Fibroblast of skin of abdomen (primary cell): ENCODE data around the gene CBX2.
"Not testable (repeated sequence)": the region's sequence is repeated elsewhere in the genome, so short reads cannot be mapped to it uniquely, and the experiment has no call there.

Experiments used
- DNase-seq: peaks from one replicate; pipeline ENCODE4 v3.0.0-alpha.2; 2013

The CBX2 gene

DNA sequence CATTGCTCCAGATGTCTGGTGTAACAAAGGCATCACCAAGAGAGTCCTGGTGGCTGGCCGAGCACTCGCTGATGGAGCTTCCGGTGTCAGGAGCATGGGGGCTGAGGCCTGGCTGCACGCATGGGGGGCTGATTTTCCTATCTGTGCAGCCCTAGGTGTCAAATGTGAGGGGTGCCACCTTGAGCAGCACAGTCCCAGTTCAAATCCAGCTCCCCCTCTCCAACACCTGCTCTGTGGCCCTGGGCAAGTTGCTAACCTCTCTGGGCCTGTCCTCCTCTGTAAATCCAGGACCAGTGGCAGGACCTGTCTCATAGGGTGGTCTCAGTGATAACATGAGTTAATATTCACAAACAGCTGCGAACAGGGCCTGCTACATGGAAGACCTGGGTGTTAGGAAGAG, 34.3 kb upstream of the CBX2 start:
- DNase-seq = no peak

DNA sequence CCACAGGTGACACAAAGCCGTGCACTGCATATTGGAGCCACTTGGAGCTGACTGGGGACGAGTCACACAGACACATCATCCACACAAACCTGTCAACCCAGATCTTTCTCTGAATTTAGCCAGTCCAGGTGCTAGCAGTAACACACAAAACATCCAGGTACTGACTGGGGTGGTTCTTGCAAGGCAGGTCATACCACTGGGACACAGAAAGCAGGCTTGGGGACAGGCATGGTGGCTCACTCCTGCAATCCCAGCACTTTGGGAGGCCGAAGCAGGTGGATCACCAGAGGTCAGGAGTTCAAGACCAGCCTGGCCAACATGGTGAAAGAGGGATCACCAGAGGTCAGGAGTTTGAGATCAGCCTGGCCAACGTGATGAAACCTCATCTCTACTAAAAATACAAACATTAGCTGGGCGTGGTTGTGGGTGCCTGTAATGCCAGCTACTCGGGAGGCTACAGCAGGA, 32.3 kb upstream of the CBX2 start:
- DNase-seq = no peak

GRCh38 chr17:79746889-79747507, 30.9 kb upstream of the CBX2 start:
- DNase-seq = no peak

DNA sequence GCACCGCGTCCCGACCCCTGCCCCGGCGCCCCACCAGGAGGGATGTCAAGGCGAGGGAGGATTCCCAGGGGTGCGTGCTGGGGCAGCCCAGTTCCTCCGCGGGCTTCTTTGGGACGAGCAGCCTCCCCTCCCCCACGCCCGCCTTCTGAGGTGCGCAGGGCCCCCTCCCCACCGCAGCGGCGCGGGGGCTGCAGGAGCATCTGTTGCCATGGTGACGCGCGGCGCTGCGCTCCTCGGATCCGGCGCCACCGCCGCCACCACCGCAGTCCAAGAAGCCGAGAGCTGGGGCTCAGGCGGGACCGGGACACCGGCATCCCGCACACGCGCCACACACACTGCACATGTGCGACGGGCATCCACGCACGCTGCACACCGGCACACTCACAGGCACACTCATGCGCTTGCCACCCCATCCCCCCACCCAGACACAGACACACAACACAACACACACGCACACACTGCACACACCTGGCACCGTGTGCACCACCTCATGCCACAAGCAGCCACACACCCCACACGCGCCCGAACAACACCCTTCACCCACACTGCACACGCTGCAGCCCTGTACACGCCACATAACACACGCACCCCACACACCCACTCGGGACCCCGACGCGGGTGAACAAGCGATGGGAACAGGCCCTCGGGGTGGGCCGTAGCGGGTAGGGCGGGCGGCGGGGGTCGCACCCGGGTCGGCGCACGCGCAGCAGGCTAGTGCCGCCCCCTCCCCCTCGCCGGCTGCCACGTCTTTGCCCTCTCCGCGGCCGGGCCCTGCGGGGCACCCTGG, 30.2 kb upstream of the CBX2 start:
- no peak for DNase-seq

- no peak for DNase-seq
These were observed 29.5 kb upstream of the CBX2 start for GRCh38 chr17:79748295-79749099.

- DNase-seq = peak; percentile 71
These were observed 28.7 kb upstream of the CBX2 start for GRCh38 chr17:79749156-79749815.

- DNase-seq = no peak
These were observed 28.0 kb upstream of the CBX2 start for GRCh38 chr17:79749958-79750357.

DNA sequence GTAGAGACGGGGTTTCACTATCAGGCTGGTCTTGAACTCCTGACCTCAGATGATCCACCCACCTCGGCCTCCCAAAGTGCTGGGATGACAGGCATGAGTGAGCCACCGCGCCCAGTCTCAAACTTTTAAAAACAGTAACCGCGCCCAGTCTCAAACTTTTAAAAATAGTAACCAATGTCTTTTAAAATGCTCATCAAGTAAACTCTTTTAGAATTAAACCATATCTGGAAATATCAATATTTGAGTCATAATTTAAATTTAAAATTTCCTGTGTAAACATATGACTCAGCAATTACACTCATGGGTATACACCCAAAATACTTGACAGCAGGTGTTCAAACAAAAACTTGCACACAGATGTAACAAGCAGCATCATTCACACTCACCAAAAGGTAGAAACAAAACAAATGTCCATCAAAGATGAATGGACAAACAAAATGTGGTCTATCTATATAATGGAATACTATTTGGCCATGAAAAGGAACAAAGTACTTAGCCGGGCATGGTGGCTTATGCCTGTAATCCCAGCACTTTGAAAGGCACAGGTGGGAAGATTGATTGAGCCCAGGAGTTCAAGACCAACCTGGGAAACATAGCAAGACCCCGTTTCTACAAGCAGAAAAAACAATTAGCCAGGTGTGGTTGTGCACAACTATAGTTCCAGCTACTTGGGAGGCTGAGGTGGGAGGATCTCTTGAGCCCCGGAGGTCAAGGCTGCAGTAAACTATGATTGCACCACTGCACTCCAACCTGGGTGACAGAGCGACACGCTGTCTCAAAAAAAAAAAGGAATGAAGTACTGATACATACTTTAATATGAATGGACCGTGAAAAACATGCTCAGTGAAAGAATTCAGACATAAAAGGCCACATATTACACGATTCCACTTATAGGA, 27.1 kb upstream of the CBX2 start:
- DNase-seq = no peak

GRCh38 chr17:79752175-79752574, 25.8 kb upstream of the CBX2 start:
- DNase-seq = no peak

GRCh38 chr17:79754370-79754769, 23.6 kb upstream of the CBX2 start:
- DNase-seq = no peak

DNA sequence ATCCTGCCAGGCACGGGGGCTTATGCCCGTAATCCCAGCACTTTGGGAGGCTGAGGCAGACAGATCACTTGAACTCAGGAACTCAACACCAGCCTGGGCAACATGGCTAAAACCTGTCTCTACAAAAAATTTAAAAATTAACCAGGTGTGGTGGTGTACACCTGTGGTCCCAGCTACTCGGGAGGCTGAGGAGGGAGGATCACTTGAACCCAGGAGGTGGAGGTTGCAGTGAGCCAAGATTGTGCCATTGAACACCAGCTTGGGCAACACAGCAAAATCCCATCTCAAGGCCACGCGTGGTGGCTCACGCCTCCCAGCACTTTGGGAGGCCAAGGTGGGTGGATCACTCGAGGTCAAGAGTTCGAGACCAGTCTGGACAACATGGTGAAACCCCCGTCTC, 23.0 kb upstream of the CBX2 start:
- not testable (repeated sequence) for DNase-seq

- DNase-seq = no peak
These were observed 22.4 kb upstream of the CBX2 start for GRCh38 chr17:79755591-79755990.

DNA sequence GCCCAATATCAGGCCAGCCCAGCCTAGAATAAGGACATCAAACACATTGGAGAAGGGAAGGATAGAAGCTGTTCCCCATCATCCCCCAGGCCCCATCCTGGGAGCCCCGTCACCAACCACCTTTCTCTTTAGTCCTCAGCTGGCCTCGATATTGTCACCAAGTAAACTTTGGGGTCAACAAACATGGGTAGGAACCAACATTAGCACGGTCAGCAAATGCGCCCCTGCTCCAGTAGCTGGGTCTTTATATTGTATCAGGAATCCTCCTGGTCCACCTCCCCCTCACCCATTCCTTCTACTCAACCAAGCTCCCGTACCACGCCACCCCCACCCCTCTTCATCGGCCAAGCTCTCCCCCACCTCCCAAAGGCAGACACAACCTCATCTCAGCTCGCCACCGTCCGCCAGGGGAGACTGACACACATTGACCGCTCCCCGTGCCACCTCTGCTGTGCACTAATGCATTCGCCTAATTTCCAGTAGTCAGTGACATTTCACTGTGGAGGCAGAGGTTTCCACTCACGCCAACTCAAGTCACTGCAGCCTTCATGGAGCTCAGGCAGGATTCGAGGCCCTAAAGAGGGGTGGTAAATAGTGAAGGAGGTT, 20.7 kb upstream of the CBX2 start:
- DNase-seq = no peak

- DNase-seq = no peak
These were observed 19.7 kb upstream of the CBX2 start for GRCh38 chr17:79758271-79758670.

- DNase-seq = no peak
These were observed 17.6 kb upstream of the CBX2 start for GRCh38 chr17:79760197-79760906.

DNA sequence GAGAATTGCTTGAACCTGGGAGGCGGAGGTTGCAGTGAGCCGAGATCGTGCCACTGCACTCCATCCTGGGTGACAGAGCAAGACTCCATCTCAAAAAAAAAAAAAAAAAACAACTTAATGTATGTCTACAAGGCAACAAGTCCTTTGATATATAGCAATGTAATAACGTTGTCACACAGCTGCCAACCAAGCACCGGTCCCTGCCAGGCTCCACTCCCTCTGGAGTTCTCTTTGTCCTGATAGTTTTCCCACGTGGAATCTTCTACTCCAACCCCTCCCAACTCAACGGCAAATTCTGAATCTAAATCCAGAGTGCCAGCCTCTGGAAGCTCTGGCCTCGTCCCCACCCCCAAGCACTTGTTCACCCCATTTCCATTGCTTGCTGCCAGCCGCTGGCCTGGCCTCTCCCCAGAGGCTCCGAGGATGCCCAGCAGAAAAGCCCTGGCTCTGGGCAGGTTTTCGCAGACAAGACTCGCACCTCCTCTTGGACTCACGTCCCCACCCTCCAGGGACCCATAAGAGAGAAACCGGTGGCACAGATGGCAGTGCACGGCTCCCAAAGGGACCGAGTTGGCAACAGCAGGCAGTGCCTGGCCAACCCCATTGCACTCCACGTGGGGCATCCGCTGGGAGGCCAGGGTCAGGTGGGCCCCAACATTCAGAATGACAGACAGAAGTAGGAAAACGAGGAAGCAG, 15.9 kb upstream of the CBX2 start:
- no peak for DNase-seq

GRCh38 chr17:79765708-79766107, 12.2 kb upstream of the CBX2 start:
- DNase-seq = no peak

GRCh38 chr17:79769570-79770506, 8.1 kb upstream of the CBX2 start:
- DNase-seq = no peak

GRCh38 chr17:79771276-79771675, 6.7 kb upstream of the CBX2 start:
- no peak for DNase-seq
